PFSK-1 (cell line): ENCODE results near the gene KIN.

Experiments used
- FOXP2 ChIP-seq: optimal IDR thresholded peaks from 2 replicates; pipeline ENCODE3; 2011; ENCODE audit warnings: borderline replicate concordance, control low read depth, inconsistent platforms; ENCODE audit not compliant: insufficient read depth; ENCODE audit errors: extremely low read length, extremely low read depth
- POLR2AphosphoS5 ChIP-seq: IDR thresholded peaks from 2 replicates; pipeline ENCODE4 v1.6.1; 2012; ENCODE audit warnings: low read depth, mild to moderate bottlenecking, control low read depth, low read length, moderate library complexity
- REST ChIP-seq, 2 experiments: IDR thresholded peaks; 2 replicates each; pipeline versions ENCODE4 v1.6.1 to v1.8.0; 2011 to 2012; ENCODE audit warnings: low read depth in 2 of 2, low read length in 2 of 2, control low read depth in 1 of 2, inconsistent platforms in 1 of 2, mild to moderate bottlenecking in 1 of 2, moderate library complexity in 1 of 2; ENCODE audit not compliant: insufficient read depth in 1 of 2
- SIN3A ChIP-seq: IDR thresholded peaks from 2 replicates; pipeline ENCODE4 v1.6.1; 2012; ENCODE audit warnings: mild to moderate bottlenecking, low read length, moderate library complexity, borderline replicate concordance; ENCODE audit not compliant: insufficient read depth
- TAF1 ChIP-seq: IDR thresholded peaks from 2 replicates; pipeline ENCODE4 v1.6.1; 2012; ENCODE audit warnings: low read length, control low read depth, borderline replicate concordance; ENCODE audit not compliant: insufficient read depth

Gene KIN

GRCh38 chr10:7818295-7819120 is 30.7 kb upstream of the KIN start, which contains the start of gene TAF3:
Gene TAF3 (plus strand): TSS chr10:7818505. CDS start chr10:7818710, 205 bp downstream.
- TF ChIP-seq SIN3A = peak; percentile 78; the same call in 1 of the 2 replicates
- peak; percentile 90 for TF ChIP-seq POLR2AphosphoS5
- peak; percentile 89 for TF ChIP-seq FOXP2
- TF ChIP-seq TAF1 = peak; percentile 92
- 0 out of 4 replicates have a peak, but pooled peaks of 1 of the 2 experiments have one; percentile 51 for TF ChIP-seq REST (IDR thresholded peaks at IDR 0.05; ENCODE audit: insufficient read depth in 1 of 2, low read depth in 2 of 2, low read length in 2 of 2)

GRCh38 chr10:7817984-7818294 is 30.1 kb upstream of the KIN start:
- TF ChIP-seq FOXP2 = no peak
- TF ChIP-seq TAF1 = no peak
- TF ChIP-seq POLR2AphosphoS5 = no peak
- TF ChIP-seq SIN3A = no peak
- no peak for TF ChIP-seq REST (IDR thresholded peaks at IDR 0.05; ENCODE audit: insufficient read depth in 1 of 2, low read depth in 2 of 2, low read length in 2 of 2)

DNA sequence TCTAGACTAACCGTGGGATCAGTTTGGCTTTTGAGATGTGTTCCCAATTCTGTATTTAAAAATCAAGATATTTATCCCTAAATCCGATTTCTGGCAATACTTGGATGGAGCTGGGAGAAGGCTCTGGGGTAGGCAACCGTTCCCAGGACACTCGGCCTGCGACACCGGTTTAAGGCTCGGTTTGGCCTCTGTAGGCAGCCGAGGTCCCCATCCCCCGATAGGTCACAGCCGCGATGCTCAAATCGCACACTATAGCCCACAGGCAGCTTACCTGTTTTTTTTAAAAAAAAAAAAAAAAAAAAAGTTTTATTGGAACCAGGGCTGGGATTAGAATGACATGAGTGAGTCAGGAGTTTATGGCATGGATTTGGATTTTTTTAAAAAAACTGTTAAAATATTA is 29.8 kb upstream of the KIN start:
- no peak for TF ChIP-seq REST (IDR thresholded peaks at IDR 0.05; ENCODE audit: insufficient read depth in 1 of 2, low read depth in 2 of 2, low read length in 2 of 2)
- no peak for TF ChIP-seq SIN3A
- no peak for TF ChIP-seq TAF1
- no peak for TF ChIP-seq POLR2AphosphoS5
- TF ChIP-seq FOXP2 = no peak

DNA sequence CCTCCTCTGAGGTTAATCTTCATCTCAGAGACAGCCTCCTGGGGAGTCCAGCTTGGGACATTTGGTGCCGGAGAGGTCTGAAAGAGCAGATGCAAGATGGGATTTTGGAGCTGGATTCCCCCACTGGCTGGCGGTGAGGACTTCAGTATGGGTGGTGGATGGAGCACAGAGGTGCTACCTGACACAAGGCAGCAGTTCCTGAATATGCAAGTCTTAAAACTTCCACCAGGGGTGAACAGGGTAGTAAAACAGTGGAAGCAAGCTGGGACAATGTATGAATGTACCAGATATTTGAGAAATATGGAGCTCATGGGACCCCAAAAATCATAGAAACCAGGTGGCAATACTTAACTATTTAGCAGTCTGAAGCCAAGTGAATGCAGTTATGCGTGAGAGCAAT is 25.7 kb upstream of the KIN start:
- TF ChIP-seq REST (IDR thresholded peaks at IDR 0.05; ENCODE audit: insufficient read depth in 1 of 2, low read depth in 2 of 2, low read length in 2 of 2) (no peak), TAF1 (no peak), SIN3A (no peak), FOXP2 (no peak), POLR2AphosphoS5 (no peak)
